HEK293T (cell line): ENCODE measurements around the gene ANKK1.
A peak's percentile ranks its signal among the peaks of the same experiment; 100 is the strongest.

Experiments used
- CTCF ChIA-PET: fragments of 350-600 bp; formaldehyde crosslinking; extraction: SDS; loops from one replicate; lab custom pipeline; 2021; ENCODE audit warnings: antibody characterized with exemption, inconsistent platforms; lab: Yijun Ruan, JAX
- POLR2A ChIA-PET: fragments of 350-600 bp; formaldehyde crosslinking; extraction: SDS; loops from one replicate; lab custom pipeline; 2020; ENCODE audit warnings: antibody characterized with exemption, inconsistent platforms; lab: Yijun Ruan, JAX
- DNase-seq: peaks from one replicate; pipeline ENCODE4 v3.0.0; 2012; ENCODE audit warnings: mixed read lengths; ENCODE audit errors: extremely low spot score
- ARNT ChIP-seq: fragments of 450-650 bp; IDR thresholded peaks from 2 replicates; pipeline ENCODE4 v1.6.1; 2017; ENCODE audit warnings: mild to moderate bottlenecking
- BHLHE40 ChIP-seq: fragments of 450-650 bp; IDR thresholded peaks from 2 replicates; pipeline ENCODE4 v1.6.1; 2016; ENCODE audit warnings: mild to moderate bottlenecking, moderate library complexity, borderline replicate concordance
- CTBP1 ChIP-seq: fragments of 450-650 bp; IDR thresholded peaks from 2 replicates; pipeline ENCODE4 v1.6.1; 2016; ENCODE audit warnings: borderline replicate concordance
- ELF4 ChIP-seq: fragments of 450-650 bp; IDR thresholded peaks from 2 replicates; pipeline ENCODE4 v1.6.1; 2017; ENCODE audit warnings: antibody characterized with exemption
- FOXA1 ChIP-seq: fragments of 450-650 bp; IDR thresholded peaks from 2 replicates; pipeline ENCODE4 v1.6.1; 2016; ENCODE audit warnings: mild to moderate bottlenecking
- FOXK2 ChIP-seq: fragments of 450-650 bp; IDR thresholded peaks from 2 replicates; pipeline ENCODE4 v1.6.1; 2016; ENCODE audit warnings: mild to moderate bottlenecking
- FOXM1 ChIP-seq: fragments of 450-650 bp; IDR thresholded peaks from 2 replicates; pipeline ENCODE4 v1.6.1; 2017; ENCODE audit warnings: mild to moderate bottlenecking, borderline replicate concordance
- HDGF ChIP-seq: fragments of 450-650 bp; IDR thresholded peaks from 2 replicates; pipeline ENCODE4 v1.6.1; 2017; ENCODE audit warnings: antibody characterized with exemption, borderline replicate concordance
- L3MBTL2 ChIP-seq: fragments of 450-650 bp; conservative IDR thresholded peaks from 2 replicates; pipeline ENCODE4 v1.6.1; 2016; ENCODE audit warnings: mild to moderate bottlenecking
- LEF1 ChIP-seq: fragments of 450-650 bp; IDR thresholded peaks from 2 replicates; pipeline ENCODE4 v1.6.1; 2017; ENCODE audit warnings: mild to moderate bottlenecking, borderline replicate concordance
- NFRKB ChIP-seq: fragments of 450-650 bp; IDR thresholded peaks from 2 replicates; pipeline ENCODE4 v1.6.1; 2016; ENCODE audit warnings: mild to moderate bottlenecking, moderate library complexity
- SP1 ChIP-seq: fragments of 450-650 bp; IDR thresholded peaks from 2 replicates; pipeline ENCODE4 v1.6.1; 2017
- SUZ12 ChIP-seq: fragments of 450-650 bp; IDR thresholded peaks from 2 replicates; pipeline ENCODE4 v1.6.1; 2016; ENCODE audit warnings: mild to moderate bottlenecking
- TARDBP ChIP-seq: fragments of 450-650 bp; IDR thresholded peaks from 2 replicates; pipeline ENCODE4 v1.6.1; 2016
- ZNF384 ChIP-seq: fragments of 450-650 bp; IDR thresholded peaks from 2 replicates; pipeline ENCODE4 v1.6.1; 2016
- TF ChIP-seq, protein P1 (sequence below): fragments of 450-650 bp; IDR thresholded peaks from 2 replicates; pipeline ENCODE4 v1.6.1; 2016

Gene ANKK1

DNA sequence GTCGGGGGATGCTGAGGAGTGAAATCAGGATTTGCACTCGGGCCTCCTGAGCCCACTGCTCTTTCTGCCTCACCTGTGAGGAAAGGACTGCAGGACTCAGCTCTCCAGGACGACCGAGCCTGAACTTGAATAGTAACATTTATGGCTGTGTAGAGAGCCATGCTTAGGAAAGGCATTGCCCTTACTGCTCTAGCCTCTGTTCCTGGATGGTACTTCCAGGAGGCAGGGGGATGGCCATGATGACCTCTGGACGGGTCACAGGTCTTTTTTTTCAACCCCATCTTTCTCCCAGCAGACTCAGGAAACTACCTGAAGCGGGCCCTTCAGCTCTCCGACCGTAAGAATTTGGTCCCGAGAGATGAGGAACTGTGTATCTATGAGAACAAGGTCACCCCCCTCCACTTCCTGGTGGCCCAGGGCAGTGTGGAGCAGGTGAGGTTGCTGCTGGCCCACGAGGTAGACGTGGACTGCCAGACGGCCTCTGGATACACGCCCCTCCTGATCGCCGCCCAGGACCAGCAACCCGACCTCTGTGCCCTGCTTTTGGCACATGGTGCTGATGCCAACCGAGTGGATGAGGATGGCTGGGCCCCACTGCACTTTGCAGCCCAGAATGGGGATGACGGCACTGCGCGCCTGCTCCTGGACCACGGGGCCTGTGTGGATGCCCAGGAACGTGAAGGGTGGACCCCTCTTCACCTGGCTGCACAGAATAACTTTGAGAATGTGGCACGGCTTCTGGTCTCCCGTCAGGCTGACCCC is 11.3 kb downstream of the ANKK1 start:
- TF ChIP-seq FOXM1 = no peak
- TF ChIP-seq HDGF = no peak
- no peak for TF ChIP-seq L3MBTL2
- no peak for TF ChIP-seq FOXK2
- no peak for TF ChIP-seq SP1
- TF ChIP-seq, protein P1, sequence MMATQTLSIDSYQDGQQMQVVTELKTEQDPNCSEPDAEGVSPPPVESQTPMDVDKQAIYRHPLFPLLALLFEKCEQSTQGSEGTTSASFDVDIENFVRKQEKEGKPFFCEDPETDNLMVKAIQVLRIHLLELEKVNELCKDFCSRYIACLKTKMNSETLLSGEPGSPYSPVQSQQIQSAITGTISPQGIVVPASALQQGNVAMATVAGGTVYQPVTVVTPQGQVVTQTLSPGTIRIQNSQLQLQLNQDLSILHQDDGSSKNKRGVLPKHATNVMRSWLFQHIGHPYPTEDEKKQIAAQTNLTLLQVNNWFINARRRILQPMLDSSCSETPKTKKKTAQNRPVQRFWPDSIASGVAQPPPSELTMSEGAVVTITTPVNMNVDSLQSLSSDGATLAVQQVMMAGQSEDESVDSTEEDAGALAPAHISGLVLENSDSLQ = no peak
- no peak for TF ChIP-seq BHLHE40
- CTCF ChIA-PET = no interaction called here
- DNase-seq = no peak
- POLR2A ChIA-PET = no interaction called here

DNA sequence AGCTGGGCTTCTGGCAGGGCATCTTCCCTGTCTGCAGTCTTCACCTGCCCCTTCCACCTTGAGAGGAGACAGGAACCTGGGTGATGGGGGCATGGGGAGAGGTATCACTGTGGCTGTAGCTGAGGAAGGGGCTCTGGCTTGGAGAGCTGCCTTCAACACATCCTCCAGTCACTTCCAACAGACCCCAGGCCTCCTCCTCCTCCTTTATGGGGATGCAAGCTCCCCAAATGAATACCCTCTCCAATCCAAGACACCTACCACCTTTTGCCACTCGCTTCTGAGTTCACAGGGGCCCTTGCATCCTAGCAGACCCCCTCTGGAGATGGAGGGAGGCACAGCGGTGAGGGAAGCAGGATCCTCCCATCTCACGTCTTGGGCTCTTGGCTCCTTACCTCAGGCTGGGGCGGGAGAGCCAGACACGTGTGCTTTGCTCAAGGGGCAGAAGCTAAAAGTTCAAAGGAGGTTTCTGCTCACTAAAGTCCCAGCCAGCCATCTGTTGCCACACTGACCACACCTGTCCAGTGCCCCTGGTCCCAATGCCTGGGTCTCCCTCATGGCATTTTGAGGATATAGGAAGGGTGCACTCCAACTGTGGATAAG is 13.2 kb downstream of the ANKK1 start:
- ChIA-PET POLR2A (no interaction called here), CTCF (no interaction called here)
- TF ChIP-seq BHLHE40 (no peak), HDGF (no peak), CTBP1 (no peak), SP1 (no peak), ELF4 (no peak), FOXM1 (no peak), LEF1 (no peak), FOXK2 (no peak), L3MBTL2 (no peak), ZNF384 (no peak), NFRKB (no peak), TARDBP (no peak), SUZ12 (no peak)
- DNase-seq = no peak

DNA sequence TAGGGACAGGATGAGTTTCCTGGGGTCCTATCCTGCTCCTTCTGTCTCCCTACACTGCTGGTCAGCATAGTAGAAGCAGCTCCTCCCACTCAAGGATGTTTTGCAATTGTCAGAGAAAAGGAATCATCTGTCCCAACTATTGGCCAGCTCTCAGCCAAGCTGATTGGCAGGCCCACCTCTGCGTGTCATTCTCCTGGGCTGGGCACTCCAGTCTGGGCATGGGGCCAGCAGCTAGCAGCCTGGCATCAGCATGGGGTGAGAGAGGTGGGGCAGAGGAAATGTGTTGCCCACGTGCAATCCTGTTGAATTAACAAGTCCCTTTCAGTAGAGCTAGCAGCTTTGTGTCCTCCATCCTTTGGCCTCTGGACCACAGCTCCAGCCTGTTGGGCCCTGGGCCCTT is 14.1 kb downstream of the ANKK1 start:
- no peak for TF ChIP-seq LEF1
- TF ChIP-seq, protein P1 = 0 out of 2 replicates have a peak, but pooled peaks have one; percentile 4
- DNase-seq = no peak
- POLR2A ChIA-PET = no interaction called here
- CTCF ChIA-PET = no interaction called here

DNA sequence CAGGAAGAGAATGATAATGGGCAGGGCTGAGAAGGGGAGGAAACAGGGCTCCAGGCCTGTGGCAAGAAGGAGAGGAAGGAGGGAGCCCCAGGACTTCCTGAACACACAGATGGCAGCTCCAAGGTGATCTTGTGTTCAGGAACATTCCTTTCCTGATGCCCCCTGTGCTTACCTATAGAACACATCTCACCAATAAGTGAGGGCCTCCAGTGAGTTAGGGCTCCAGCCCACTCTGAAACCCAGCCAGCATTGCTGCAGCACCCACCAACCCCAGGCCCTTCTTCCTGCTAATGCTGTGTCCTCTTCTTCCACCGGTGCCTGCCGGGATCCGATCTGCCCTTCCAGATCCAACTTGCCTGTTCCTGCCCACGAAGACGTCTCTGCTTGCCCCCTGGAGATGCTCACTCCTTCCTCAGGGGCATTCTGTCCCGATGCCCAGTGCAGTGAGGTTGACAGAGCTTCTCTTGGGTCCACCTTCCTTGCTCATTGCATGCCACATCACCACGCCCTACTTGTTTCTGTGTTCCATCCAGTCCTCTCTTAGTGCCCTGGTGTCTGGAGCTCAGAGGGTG is 17.4 kb downstream of the ANKK1 start:
- POLR2A ChIA-PET = no interaction called here

DNA sequence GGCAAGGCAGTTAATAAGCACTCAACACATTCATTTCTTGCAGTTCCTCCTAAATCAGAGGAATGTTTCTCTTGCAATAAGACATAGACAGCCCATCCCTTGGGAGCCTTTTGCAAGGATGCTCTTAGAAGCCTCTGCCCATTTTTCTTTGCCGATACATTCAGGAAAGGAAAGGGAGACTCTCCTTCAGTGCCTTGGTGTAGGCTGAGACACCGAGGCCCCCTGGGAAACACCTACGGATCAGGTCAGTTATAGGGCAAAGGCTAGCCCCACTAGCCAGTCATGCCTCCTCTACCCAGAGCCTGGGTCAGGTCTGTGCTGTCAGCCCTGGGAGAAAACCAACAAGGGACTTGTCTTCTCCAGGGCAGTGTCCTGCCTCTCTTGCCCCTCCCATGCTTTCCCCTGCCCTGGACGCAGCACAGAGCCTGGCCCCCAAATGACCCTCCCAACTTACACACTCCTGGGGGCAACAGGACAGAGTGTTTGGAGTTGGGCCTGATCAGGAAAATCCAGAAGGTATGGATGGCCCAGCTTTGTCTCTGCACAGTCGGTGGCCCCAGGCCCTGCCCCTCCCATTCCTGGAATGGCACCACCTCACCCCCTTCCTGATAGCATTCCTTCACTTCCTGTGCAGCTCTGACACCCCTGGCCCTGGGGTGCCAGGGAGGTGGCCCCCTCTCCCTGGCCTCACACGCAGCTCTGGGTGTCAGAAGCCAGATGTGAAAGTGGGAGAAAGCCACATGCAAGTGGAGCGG is 18.3 kb downstream of the ANKK1 start:
- TF ChIP-seq L3MBTL2 = no peak
- TF ChIP-seq HDGF = no peak
- TF ChIP-seq BHLHE40 = no peak
- no peak for TF ChIP-seq CTBP1
- no peak for TF ChIP-seq SUZ12
- no peak for TF ChIP-seq TARDBP
- no peak for DNase-seq
- POLR2A ChIA-PET = no interaction called here
- CTCF ChIA-PET = no interaction called here

More for the DNA sequence above, 17.4 kb downstream of the ANKK1 start:
- no peak for DNase-seq
- CTCF ChIA-PET = no interaction called here
- TF ChIP-seq ZNF384 (no peak), FOXA1 (no peak), SUZ12 (no peak), BHLHE40 (no peak), CTBP1 (no peak), ARNT (no peak), NFRKB (no peak), TARDBP (no peak), FOXM1 (no peak), LEF1 (no peak), HDGF (no peak)
- TF ChIP-seq, protein P1 = no peak

DNA sequence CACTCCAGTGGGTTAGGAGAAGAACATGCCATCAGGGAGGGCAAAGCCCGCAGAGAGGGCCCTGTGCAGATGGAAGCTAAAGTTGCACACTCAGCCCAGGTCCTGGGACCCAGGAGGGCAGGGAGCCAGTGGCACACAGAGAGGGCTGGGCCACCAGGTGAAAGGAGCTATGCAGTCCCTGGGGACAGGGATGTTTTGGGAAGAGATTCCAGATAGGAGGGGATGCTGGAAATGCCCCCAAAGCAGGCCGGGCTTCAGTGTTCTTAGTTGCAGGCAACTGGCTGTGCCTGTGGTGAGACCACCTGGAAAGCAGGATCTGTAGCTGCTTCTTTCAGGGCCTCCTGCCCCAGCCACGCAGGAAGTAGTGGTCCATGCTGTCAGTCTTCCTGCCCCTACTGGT is 19.6 kb downstream of the ANKK1 start:
- POLR2A ChIA-PET = no interaction called here
- TF ChIP-seq BHLHE40 (no peak), SP1 (no peak), TARDBP (no peak), FOXA1 (no peak), SUZ12 (no peak), NFRKB (no peak)
- CTCF ChIA-PET = no interaction called here
- DNase-seq = no peak
